Loucy (cell line): ENCODE data around the gene HK1.
"Not testable (repeated sequence)": the region's sequence is repeated elsewhere in the genome, so short reads cannot be mapped to it uniquely, and the experiment has no call there.

Experiments used
- H2AFZ ChIP-seq: fragments of 200-600 bp; sonication (generic); 2 replicates; pipeline ENCODE4 v1.6.0; 2016; ENCODE audit warnings: antibody characterized with exemption, mild to moderate bottlenecking, low read length, moderate library complexity
- H3F3A ChIP-seq: fragments of 200-600 bp; 2 replicates; pipeline ENCODE4 v1.6.0; 2016; ENCODE audit warnings: antibody characterized with exemption, low read depth, mild to moderate bottlenecking
- H3K27me3 ChIP-seq: fragments of 200-600 bp; sonication (generic); 2 replicates; pipeline ENCODE4 v1.6.1; 2014; ENCODE audit warnings: low read length, mild to moderate bottlenecking; ENCODE audit not compliant: insufficient read depth, poor library complexity, severe bottlenecking
- H3K36me3 ChIP-seq: fragments of 200-600 bp; sonication (generic); 2 replicates; pipeline ENCODE4 v1.6.1; 2016; ENCODE audit warnings: low read length; ENCODE audit not compliant: insufficient read depth
- H3K4me1 ChIP-seq: fragments of 200-600 bp; sonication (generic); 2 replicates; pipeline ENCODE4 v1.5.1; 2014; ENCODE audit warnings: low read length, mild to moderate bottlenecking; ENCODE audit not compliant: insufficient read depth, poor library complexity, severe bottlenecking
- H3K4me2 ChIP-seq: fragments of 200-600 bp; sonication (generic); 2 replicates; pipeline ENCODE4 v1.6.0; 2014; ENCODE audit warnings: antibody characterized with exemption, low read length, low read depth, mild to moderate bottlenecking; ENCODE audit not compliant: poor library complexity, severe bottlenecking
- H3K4me3 ChIP-seq: fragments of 200-600 bp; sonication (generic); 2 replicates; pipeline ENCODE4 v1.5.1; 2014; ENCODE audit warnings: low read length, mild to moderate bottlenecking, mixed read lengths; ENCODE audit not compliant: poor library complexity, severe bottlenecking
- H3K79me2 ChIP-seq: fragments of 200-600 bp; sonication (generic); 2 replicates; pipeline ENCODE4 v1.6.1; 2014; ENCODE audit warnings: low read length; ENCODE audit not compliant: insufficient read depth
- H3K9ac ChIP-seq: fragments of 200-600 bp; sonication (generic); 2 replicates; pipeline ENCODE4 v1.6.0; 2014; ENCODE audit warnings: mild to moderate bottlenecking, low read depth, low read length, moderate library complexity; ENCODE audit not compliant: poor library complexity, severe bottlenecking
- H3K9me2 ChIP-seq: fragments of 200-600 bp; sonication (generic); replicated peaks from 2 replicates; pipeline ENCODE4 v1.6.1; 2016; ENCODE audit warnings: low read depth, low read length, mixed read lengths
- H3K9me3 ChIP-seq: fragments of 200-600 bp; sonication (generic); 2 replicates; pipeline ENCODE4 v1.6.1; 2014; ENCODE audit warnings: mild to moderate bottlenecking, antibody characterized with exemption, low read length, low read depth; ENCODE audit not compliant: insufficient read depth
- H4K20me1 ChIP-seq: fragments of 200-600 bp; sonication (generic); 2 replicates; pipeline ENCODE4 v1.6.0; 2014; ENCODE audit warnings: antibody characterized with exemption, low read length, mild to moderate bottlenecking; ENCODE audit not compliant: insufficient read depth, poor library complexity, severe bottlenecking
- CTCF ChIP-seq: fragments of 200-600 bp; sonication (generic); conservative IDR thresholded peaks from 2 replicates; pipeline ENCODE4 v1.5.1; 2014; ENCODE audit warnings: mild to moderate bottlenecking, antibody characterized with exemption, low read length
- EZH2phosphoT487 ChIP-seq: fragments of 200-600 bp; IDR thresholded peaks from 2 replicates; pipeline ENCODE4 v1.6.1; 2018; ENCODE audit warnings: antibody characterized with exemption, mild to moderate bottlenecking, moderate library complexity, borderline replicate concordance

The HK1 gene

GRCh38 chr10:69276503-69276902 is 1.8 kb upstream of the HK1 start:
- Histone ChIP-seq H2AFZ (no peak overlapping the region), H3K79me2 (no peaks in the 10 kb centered on the region), H3K4me2 (no peak overlapping the region), H3K4me1 (no peaks in the 10 kb centered on the region), H3K27me3 (no peaks in the 10 kb centered on the region), H3K9ac (no peak overlapping the region), H3K9me2 (no peaks in the 10 kb centered on the region), H3K36me3 (no peaks in the 10 kb centered on the region), H4K20me1 (no peaks in the 10 kb centered on the region), H3K4me3 (no peak overlapping the region), H3F3A (no peaks in the 10 kb centered on the region), H3K9me3 (no peaks in the 10 kb centered on the region)
- TF ChIP-seq EZH2phosphoT487 (no peak), CTCF (no peak)

- H3K4me2 ChIP-seq: no peak overlapping the region
- H2AFZ ChIP-seq: no peak overlapping the region
- no peak overlapping the region for H3K4me3 ChIP-seq
- no peak for TF ChIP-seq CTCF
- TF ChIP-seq EZH2phosphoT487: no peak
- H3K9me3 ChIP-seq: no peaks in the 10 kb centered on the region
- H3K4me1 ChIP-seq: no peaks in the 10 kb centered on the region
- H4K20me1 ChIP-seq: no peaks in the 10 kb centered on the region
- H3K27me3 ChIP-seq: no peaks in the 10 kb centered on the region
- H3K36me3 ChIP-seq: no peaks in the 10 kb centered on the region
- H3K9ac ChIP-seq: no peak overlapping the region
- no peaks in the 10 kb centered on the region for H3K9me2 ChIP-seq
- no peaks in the 10 kb centered on the region for H3F3A ChIP-seq
- H3K79me2 ChIP-seq: no peaks in the 10 kb centered on the region
These were observed 814 bp downstream of the HK1 start for GRCh38 chr10:69279110-69279509.

GRCh38 chr10:69281507-69282413 is 3.5 kb downstream of the HK1 start:
- H3F3A ChIP-seq: no peaks in the 10 kb centered on the region
- no peaks in the 10 kb centered on the region for H3K9me3 ChIP-seq
- H3K9me2 ChIP-seq: no peaks in the 10 kb centered on the region
- no peak overlapping the region for H3K4me3 ChIP-seq
- H3K27me3 ChIP-seq: no peaks in the 10 kb centered on the region
- H3K9ac ChIP-seq: no peak overlapping the region
- H2AFZ ChIP-seq: no peak overlapping the region
- no peaks in the 10 kb centered on the region for H3K36me3 ChIP-seq
- no peak overlapping the region for H3K4me2 ChIP-seq
- TF ChIP-seq CTCF: no peak
- TF ChIP-seq EZH2phosphoT487: no peak
- H3K4me1 ChIP-seq: no peaks in the 10 kb centered on the region
- no peaks in the 10 kb centered on the region for H3K79me2 ChIP-seq
- H4K20me1 ChIP-seq: no peaks in the 10 kb centered on the region

- not testable (repeated sequence) for H3F3A ChIP-seq, H3K4me2 ChIP-seq, H3K4me3 ChIP-seq, H3K9me3 ChIP-seq, H2AFZ ChIP-seq, H3K4me1 ChIP-seq, H3K36me3 ChIP-seq, H3K79me2 ChIP-seq, H4K20me1 ChIP-seq, H3K27me3 ChIP-seq, H3K9ac ChIP-seq, H3K9me2 ChIP-seq
These were observed 6.1 kb downstream of the HK1 start for GRCh38 chr10:69284402-69284801.
